Measurements from ENCODE around the gene RASGEF1B. TPM values are rescaled to one million over a fixed set of nuclear protein-coding genes. Genes with fewer than 3 reads are reported as not detected.

The RASGEF1B gene
- total and polyA plus RNA-seq, 9 of the 15 experiments (the other 6 are each of a cell fraction or from before 2014, with no cell fraction given): 0.04 to 0.57 (median 0.22) TPM

GRCh38 chr4:81492606-81493230 lies 21.0 kb upstream of the RASGEF1B start:
- no peak for DNase-seq (ENCODE audit: extremely low read depth in 1 of 4, low spot score in 3 of 4)
- 6% methylated on average over 1 of the region's 1 CpG for WGBS (ENCODE audit: insufficient coverage, low coverage, missing lambda C conversion rate)
- no peak overlapping the region for H3K9ac ChIP-seq (ENCODE audit: insufficient read depth in 1 of 2, low read depth in 2 of 2, low read length in 2 of 2)
- in situ Hi-C loops (cut with MboI) (no loop called here), intact Hi-C loops (cut with micrococcal nuclease) (no loop called here)
- TF ChIP-seq PHF20 (IDR thresholded peaks at IDR 0.05; ENCODE audit: partially characterized antibody) (no peak), BACH1 (tag; IDR thresholded peaks at IDR 0.05) (no peak), NFRKB (IDR thresholded peaks at IDR 0.05; ENCODE audit: low read depth) (no peak)
- no peaks in the 10 kb centered on the region for H4K20me1 ChIP-seq (replicated peaks; ENCODE audit: control insufficient read depth, insufficient read depth, low read length)
- H3K9me3 ChIP-seq (replicated peaks; ENCODE audit: control insufficient read depth, insufficient read depth, low read depth, low read length): no peaks in the 10 kb centered on the region
- CTCF ChIA-PET (ENCODE audit: low intra/inter-chr PET ratio): no interaction called here
- H2AFZ ChIP-seq (ENCODE audit: low read depth, low read length): no peak overlapping the region
- no peaks in the 10 kb centered on the region for H3K27me3 ChIP-seq (ENCODE audit: control insufficient read depth in 2 of 2, insufficient read depth in 2 of 2, low read length in 2 of 2)
- no peaks in the 10 kb centered on the region for H3K4me1 ChIP-seq (replicated peaks in 1 of 2; ENCODE audit: control insufficient read depth in 2 of 2, insufficient read depth in 2 of 2, low read length in 2 of 2)
- H3K4me3 ChIP-seq: no peak overlapping the region
- H3K79me2 ChIP-seq (ENCODE audit: control insufficient read depth, insufficient read depth, low read length): no peaks in the 10 kb centered on the region
- no peak overlapping the region for H3K27ac ChIP-seq (ENCODE audit: extremely low read depth, low read depth, low read length)
- no peak for ATAC-seq
- FAIRE-seq: no peak
- H3K4me2 ChIP-seq (ENCODE audit: insufficient read depth, low read length): no peak overlapping the region
- no peaks in the 10 kb centered on the region for H3K9me1 ChIP-seq (ENCODE audit: control insufficient read depth, insufficient read depth, low read length)
- BruUV-seq (replicated peaks): no TSS peak
- POLR2A ChIA-PET: no interaction called here
- no peaks in the 10 kb centered on the region for H3K36me3 ChIP-seq (ENCODE audit: control insufficient read depth, insufficient read depth, low read length)

GRCh38 chr4:81491943-81492342 lies 20.2 kb upstream of the RASGEF1B start:
- ChIA-PET POLR2A (interaction anchor here (0.7 kb wide), 1 partner anchor 1768 kb away, joined by 3 read pairs; no protein-coding TSS in a partner anchor), CTCF (ENCODE audit: low intra/inter-chr PET ratio) (no interaction called here)
- no peaks in the 10 kb centered on the region for H4K20me1 ChIP-seq (replicated peaks; ENCODE audit: control insufficient read depth, insufficient read depth, low read length)
- H3K27ac ChIP-seq (ENCODE audit: extremely low read depth, low read depth, low read length): no peak overlapping the region
- no peak overlapping the region for H2AFZ ChIP-seq (ENCODE audit: low read depth, low read length)
- no peak for DNase-seq (ENCODE audit: extremely low read depth in 1 of 4, low spot score in 3 of 4)
- no peak for FAIRE-seq
- H3K4me2 ChIP-seq (ENCODE audit: insufficient read depth, low read length): no peak overlapping the region
- H3K4me3 ChIP-seq: no peak overlapping the region
- H3K27me3 ChIP-seq (ENCODE audit: control insufficient read depth in 2 of 2, insufficient read depth in 2 of 2, low read length in 2 of 2): no peaks in the 10 kb centered on the region
- in situ Hi-C loops (cut with MboI) (no loop called here), intact Hi-C loops (cut with micrococcal nuclease) (no loop called here)
- 0% methylated on average over 1 of the region's 1 CpG for WGBS (ENCODE audit: insufficient coverage, low coverage, missing lambda C conversion rate)
- no peaks in the 10 kb centered on the region for H3K79me2 ChIP-seq (ENCODE audit: control insufficient read depth, insufficient read depth, low read length)
- H3K36me3 ChIP-seq (ENCODE audit: control insufficient read depth, insufficient read depth, low read length): no peaks in the 10 kb centered on the region
- no peak for ATAC-seq
- no peaks in the 10 kb centered on the region for H3K4me1 ChIP-seq (replicated peaks in 1 of 2; ENCODE audit: control insufficient read depth in 2 of 2, insufficient read depth in 2 of 2, low read length in 2 of 2)
- H3K9me3 ChIP-seq (replicated peaks; ENCODE audit: control insufficient read depth, insufficient read depth, low read depth, low read length): no peaks in the 10 kb centered on the region
- H3K9ac ChIP-seq (ENCODE audit: insufficient read depth in 1 of 2, low read depth in 2 of 2, low read length in 2 of 2): no peak overlapping the region
- no peaks in the 10 kb centered on the region for H3K9me1 ChIP-seq (ENCODE audit: control insufficient read depth, insufficient read depth, low read length)
- BruUV-seq (replicated peaks): no TSS peak
- TF ChIP-seq NEUROD1 (IDR thresholded peaks at IDR 0.05; ENCODE audit: borderline replicate concordance, low read depth, low read length, partially characterized antibody) (no peak), HEY1 (CRISPR knock-in tag; IDR thresholded peaks at IDR 0.05; ENCODE audit: borderline replicate concordance) (no peak), TCF7 (IDR thresholded peaks at IDR 0.05; ENCODE audit: borderline replicate concordance) (no peak), KLF1 (tag; IDR thresholded peaks at IDR 0.05) (no peak), MBD1 (CRISPR knock-in tag; IDR thresholded peaks at IDR 0.05) (no peak), SNRNP70 (optimal IDR thresholded peaks at IDR 0.05; ENCODE audit: low read depth, low read length) (no peak), KDM1A (IDR thresholded peaks at IDR 0.05) (no peak), ELF4 (CRISPR knock-in tag; IDR thresholded peaks at IDR 0.05) (no peak), CREM (IDR thresholded peaks at IDR 0.05; ENCODE audit: low read depth) (no peak), NRF1 (conservative IDR thresholded peaks at IDR 0.05 in 1 of 2, IDR thresholded peaks at IDR 0.05 in 1 of 2) (no peak), SMAD2 (IDR thresholded peaks at IDR 0.05; ENCODE audit: low read depth, low read length) (no peak), C11orf30 (IDR thresholded peaks at IDR 0.05; ENCODE audit: low read depth) (no peak), PML (IDR thresholded peaks at IDR 0.05; ENCODE audit: low read length) (no peak)

All from K562 (cell line).